ENCODE data around the gene ZMYND11.

The ZMYND11 gene

DNA sequence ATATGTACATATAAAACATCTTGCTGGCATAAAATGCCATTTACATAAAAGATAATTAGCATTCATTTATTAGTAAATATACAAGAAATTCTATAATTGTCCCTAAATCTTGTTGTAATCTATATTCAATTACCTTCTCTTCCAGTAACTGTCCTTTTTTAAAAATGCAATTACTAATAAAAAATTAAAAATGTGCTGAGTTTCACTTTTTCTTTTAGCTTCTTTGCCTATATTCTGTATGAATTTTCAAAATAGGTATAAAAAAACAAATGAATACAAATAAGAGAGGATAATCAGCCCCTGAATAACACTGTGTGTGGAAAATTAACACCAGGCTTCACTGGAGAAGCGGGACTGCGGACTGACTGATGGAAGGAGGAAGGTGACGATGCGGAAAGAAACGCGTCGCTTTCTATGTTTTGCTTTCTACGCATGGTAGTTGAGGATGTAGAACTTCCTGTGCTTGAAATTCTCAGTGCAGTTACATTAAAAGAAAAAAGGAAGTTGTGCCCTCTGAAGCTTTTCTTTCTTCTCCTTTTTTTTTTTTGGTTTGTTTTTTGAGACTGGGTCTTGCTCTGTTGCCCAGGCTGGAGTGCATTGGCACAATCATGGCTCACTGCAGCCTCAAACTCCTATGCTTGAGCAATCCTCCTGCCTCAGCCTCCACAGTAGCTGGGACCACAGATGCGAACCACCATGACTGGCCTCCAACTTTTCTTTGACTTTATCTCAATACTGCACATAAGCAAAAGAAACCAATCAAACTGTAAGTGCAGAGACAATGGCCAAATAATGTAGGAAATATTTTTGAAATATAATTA lies 7.4 kb upstream of the ZMYND11 start:
- peak in 2 of 11 experiments; percentile 61 to 65; a peak in 3 of 22 replicates for TF ChIP-seq Cebpa-rat (IDR thresholded peaks at IDR 0.05)
- no peak overlapping the region; a peak in 2 of 20 replicates for H3K4me3 ChIP-seq
- peaks cover 0 to 3% (median 0%) of the 10 kb centered on the region in 11 experiments; a peak in 1 of 22 replicates for H4K20me1 ChIP-seq
- peaks cover 0 to 30% (median under 1%) of the 10 kb centered on the region in 11 experiments; a peak in 8 of 22 replicates for H3K27me3 ChIP-seq
- H3K4me1 ChIP-seq: peaks cover 0 to 33% (median 17%) of the 10 kb centered on the region in 10 experiments; a peak in 15 of 20 replicates
- H3K36me3 ChIP-seq: no peaks in the 10 kb centered on the region
- peak overlapping the region in 10 of 11 experiments; percentile 45 to 68 (median 54); a peak in 18 of 22 replicates for H3K4me2 ChIP-seq
- H3K9me3 ChIP-seq (replicated peaks in 1 of 11): peaks cover 0 to 8% (median 1%) of the 10 kb centered on the region in 11 experiments; a peak in 6 of 22 replicates
- no peak overlapping the region for H3K9ac ChIP-seq
- H3K27ac ChIP-seq: peak overlapping the region in 3 of 11 experiments; percentile 17 to 48 (median 25); a peak in 2 of 22 replicates

DNA sequence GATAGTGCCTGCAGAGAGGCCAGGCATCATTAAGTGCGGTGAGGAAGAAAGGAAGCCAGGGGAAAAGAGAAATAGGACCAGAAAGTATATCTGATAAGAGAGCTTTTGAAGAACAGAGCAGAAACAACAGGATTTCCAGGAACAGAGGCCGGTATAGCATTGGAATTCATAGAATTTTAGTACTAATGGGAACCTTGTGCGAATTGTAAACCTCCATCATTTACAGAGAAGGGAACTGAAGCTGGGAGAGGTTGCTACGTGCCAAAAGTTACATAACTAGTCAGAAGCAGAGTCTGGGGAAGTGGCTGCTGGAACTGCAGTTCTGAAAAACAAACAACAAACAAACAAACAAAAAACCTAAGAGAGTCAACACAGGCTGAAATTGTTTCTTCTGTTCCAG lies 5.4 kb upstream of the ZMYND11 start:
- H3K36me3 ChIP-seq: no peaks in the 10 kb centered on the region
- H3K9me3 ChIP-seq (replicated peaks in 1 of 11): peaks cover 0 to 6% (median 0%) of the 10 kb centered on the region in 11 experiments; a peak in 2 of 22 replicates
- H3K4me3 ChIP-seq: no peak overlapping the region
- peaks cover 0 to 5% (median 0%) of the 10 kb centered on the region in 11 experiments; a peak in 1 of 22 replicates for H4K20me1 ChIP-seq
- H3K27me3 ChIP-seq: peaks cover 11 to 48% (median 15%) of the 10 kb centered on the region in 11 experiments; a peak in 16 of 22 replicates
- no peak overlapping the region for H3K9ac ChIP-seq
- TF ChIP-seq Cebpa-rat (IDR thresholded peaks at IDR 0.05): no peak
- H3K27ac ChIP-seq: no peak overlapping the region
- peak overlapping the region in 3 of 11 experiments; percentile 4 to 56 (median 36); a peak in 5 of 22 replicates for H3K4me2 ChIP-seq
- H3K4me1 ChIP-seq: peaks cover 13 to 41% (median 31%) of the 10 kb centered on the region in 10 experiments

DNA sequence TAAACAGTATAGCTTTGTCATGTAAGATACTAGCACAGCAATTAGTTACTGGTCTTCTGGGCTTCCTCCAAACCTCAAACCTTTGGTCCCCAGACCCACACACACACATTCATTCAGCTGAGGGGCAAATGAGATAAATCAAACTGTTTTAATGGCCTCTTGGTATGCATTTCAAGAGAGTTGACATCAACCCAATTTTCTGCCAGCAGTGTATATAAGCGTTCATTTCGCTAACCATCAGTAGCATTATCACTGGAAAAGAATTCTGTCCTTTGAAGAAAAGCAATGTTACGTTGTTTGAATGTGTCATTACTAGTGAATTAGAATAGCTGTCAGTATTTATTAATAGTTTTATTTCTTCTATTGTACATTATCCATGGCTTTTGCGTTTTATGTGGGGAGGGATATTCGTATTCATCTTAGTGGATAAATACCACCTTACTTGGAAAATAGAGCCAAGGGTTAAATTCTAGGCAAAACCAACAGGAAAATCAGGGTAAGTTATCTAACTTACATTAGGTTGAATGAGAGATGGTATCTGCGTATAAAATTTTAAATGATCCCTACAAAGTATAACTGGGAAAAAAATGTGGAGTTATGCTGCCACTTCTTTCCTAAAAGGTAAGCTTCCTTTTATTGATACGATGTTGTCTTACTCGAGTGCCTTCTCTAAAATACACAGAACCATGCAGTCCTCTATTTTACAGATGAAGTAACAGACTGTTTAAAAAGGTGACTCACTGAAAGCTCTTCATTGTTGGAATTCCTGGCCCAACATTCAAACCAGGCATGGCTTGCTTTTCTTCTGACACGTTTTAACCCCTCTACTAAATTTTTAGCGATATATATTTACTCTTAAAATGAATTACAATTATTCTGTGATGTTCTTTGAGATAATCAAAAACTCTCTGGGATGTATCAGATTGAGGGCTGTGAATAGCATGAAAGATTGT lies 2.0 kb upstream of the ZMYND11 start:
- no peak for TF ChIP-seq Cebpa-rat (IDR thresholded peaks at IDR 0.05)
- Histone ChIP-seq H4K20me1 (peaks cover 18 to 27% (median 21%) of the 10 kb centered on the region in 11 experiments; a peak in 21 of 22 replicates), H3K4me1 (peaks cover 19 to 34% (median 30%) of the 10 kb centered on the region in 10 experiments), H3K9me3 (replicated peaks in 1 of 11) (no peaks in the 10 kb centered on the region), H3K27me3 (peaks cover 11 to 40% (median 15%) of the 10 kb centered on the region in 11 experiments; a peak in 16 of 22 replicates), H3K9ac (no peak overlapping the region), H3K4me3 (peak overlapping the region in 3 of 10 experiments; percentile 72 to 83 (median 75); a peak in 3 of 20 replicates), H3K27ac (no peak overlapping the region), H3K4me2 (peak overlapping the region in 10 of 11 experiments; percentile 92 to 100 (median 96); a peak in 19 of 22 replicates), H3K36me3 (no peaks in the 10 kb centered on the region)

DNA sequence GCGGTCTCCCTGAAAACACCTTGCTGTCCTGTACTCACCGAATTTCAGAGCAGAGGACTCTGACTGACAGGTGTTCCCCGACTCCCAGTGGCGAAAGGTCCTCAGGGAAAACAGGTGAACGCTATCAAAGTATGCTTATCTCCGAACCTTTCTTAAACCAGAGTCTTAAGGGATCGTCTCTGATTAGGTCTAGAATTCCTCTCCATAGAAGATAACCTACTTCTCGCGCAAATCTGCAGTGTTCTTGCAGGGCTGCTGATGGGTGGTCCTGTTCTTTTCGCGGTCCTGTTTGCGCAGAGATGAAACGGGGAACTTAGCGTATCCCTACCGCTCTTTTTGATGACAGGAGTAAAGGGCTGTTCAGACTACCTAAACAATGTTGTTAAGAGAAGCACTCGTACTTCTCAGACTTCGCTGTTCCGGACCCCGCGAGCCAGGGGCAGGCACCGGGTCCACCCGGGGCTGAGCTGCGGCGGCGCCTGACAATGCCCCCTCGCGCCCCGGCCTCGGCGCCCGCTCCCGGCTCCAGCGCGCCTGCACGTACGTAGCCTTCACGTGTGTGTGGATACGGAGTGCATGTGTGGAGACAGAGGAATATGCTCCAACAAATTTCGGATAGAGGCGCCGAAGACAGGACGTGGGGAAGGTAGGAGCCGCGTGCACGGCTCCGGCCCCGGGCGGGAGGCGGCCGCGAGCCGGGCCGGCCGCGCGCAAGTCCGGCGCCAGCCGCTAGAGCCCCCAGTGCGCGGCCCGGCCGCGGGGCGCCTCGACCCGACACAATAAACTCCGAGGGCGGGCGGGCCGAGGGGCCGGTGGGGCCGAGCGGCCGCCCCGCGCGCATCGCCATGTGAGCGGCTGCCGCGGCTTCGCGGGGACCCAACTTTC lies 766 bp upstream of the ZMYND11 start:
- Histone ChIP-seq H3K4me3 (peak overlapping the region; percentile 72 to 87 (median 81)), H3K9ac (peak overlapping the region; percentile 96 to 100 (median 99)), H3K4me1 (peaks cover 19 to 33% (median 27%) of the 10 kb centered on the region in 10 experiments), H3K27ac (peak overlapping the region; percentile 96 to 99 (median 97)), H3K4me2 (peak overlapping the region; percentile 90 to 100 (median 95)), H3K27me3 (peaks cover 11 to 35% (median 15%) of the 10 kb centered on the region in 11 experiments; a peak in 16 of 22 replicates), H4K20me1 (peaks cover 30 to 40% (median 34%) of the 10 kb centered on the region in 11 experiments; a peak in 21 of 22 replicates), H3K9me3 (replicated peaks in 1 of 11) (no peaks in the 10 kb centered on the region), H3K36me3 (no peaks in the 10 kb centered on the region)
- TF ChIP-seq Cebpa-rat (IDR thresholded peaks at IDR 0.05): no peak

DNA sequence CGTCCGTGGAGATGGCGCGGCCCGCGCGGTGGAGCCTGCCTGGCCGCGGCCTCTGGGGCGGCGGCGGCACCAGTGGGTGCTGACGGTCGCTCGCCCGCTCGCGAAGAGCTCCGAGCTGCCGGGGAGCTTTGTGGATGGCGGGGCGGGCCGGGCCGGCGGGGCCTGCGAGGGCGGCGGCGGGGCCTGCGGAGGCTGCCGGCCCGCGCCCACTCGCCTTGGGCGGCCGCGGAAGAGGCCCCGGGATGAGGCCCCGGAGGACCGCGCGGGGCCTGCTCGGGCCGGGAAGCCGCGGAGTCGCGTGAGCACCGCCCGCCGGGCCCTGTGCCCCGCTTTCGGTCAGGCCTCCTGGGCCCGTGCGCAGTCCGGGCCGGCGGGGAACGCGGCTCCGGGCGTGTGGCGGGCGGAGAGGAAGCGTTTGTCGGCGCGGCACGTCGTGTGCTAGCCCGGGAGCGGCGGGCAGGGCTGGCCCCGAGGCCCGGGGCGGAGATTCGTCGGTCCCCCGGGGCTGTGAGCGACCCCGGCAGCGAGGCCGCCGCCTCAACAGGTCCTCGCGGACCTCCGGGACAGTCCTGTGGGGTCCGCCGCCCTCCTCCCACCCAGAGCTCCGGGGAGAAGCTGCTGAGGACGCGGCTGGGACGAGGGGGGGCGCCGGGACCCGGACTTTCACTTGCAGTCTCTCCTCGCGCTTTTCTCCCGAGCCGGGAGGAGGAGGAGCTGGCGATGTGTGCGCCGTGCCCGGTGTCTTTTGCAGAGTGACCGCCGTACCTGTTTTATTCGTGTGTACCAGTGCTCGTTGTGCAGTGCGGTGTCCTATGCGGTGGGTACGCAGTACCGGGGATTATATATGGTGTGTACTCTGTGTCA lies 578 bp downstream of the ZMYND11 start:
- peak overlapping the region; percentile 96 to 99 (median 97) for H3K27ac ChIP-seq

DNA sequence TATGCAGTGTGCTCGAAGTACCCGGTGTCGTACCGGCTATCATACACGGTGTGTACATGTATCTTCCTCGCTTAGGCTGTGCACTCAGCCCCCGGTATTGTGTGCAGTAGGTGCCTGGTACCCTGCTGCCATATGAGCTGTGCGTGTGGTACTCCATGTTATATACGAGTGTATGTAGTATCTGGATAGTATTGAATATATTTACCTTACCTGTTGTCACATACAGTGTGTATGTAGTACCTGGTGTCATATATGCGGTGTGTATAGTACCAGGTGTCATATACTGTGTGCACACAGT lies 1.2 kb downstream of the ZMYND11 start:
- H3K4me1 ChIP-seq: peaks cover 16 to 32% (median 22%) of the 10 kb centered on the region in 10 experiments
- no peaks in the 10 kb centered on the region for H3K9me3 ChIP-seq (replicated peaks in 1 of 11)
- H3K4me3 ChIP-seq: peak overlapping the region; percentile 72 to 87 (median 81)
- H3K9ac ChIP-seq: peak overlapping the region; percentile 96 to 100 (median 99)
- peak overlapping the region; percentile 96 to 99 (median 97); a peak in 21 of 22 replicates for H3K27ac ChIP-seq
- H4K20me1 ChIP-seq: peaks cover 38 to 58% (median 53%) of the 10 kb centered on the region in 11 experiments
- TF ChIP-seq Cebpa-rat (IDR thresholded peaks at IDR 0.05): no peak
- H3K4me2 ChIP-seq: peak overlapping the region; percentile 75 to 99 (median 95)
- no peaks in the 10 kb centered on the region for H3K36me3 ChIP-seq
- H3K27me3 ChIP-seq: peaks cover 11 to 29% (median 15%) of the 10 kb centered on the region in 11 experiments; a peak in 16 of 22 replicates

More for the DNA sequence above, 578 bp downstream of the ZMYND11 start:
- H3K27me3 ChIP-seq: peaks cover 11 to 33% (median 15%) of the 10 kb centered on the region in 11 experiments; a peak in 16 of 22 replicates
- peak overlapping the region; percentile 75 to 99 (median 95) for H3K4me2 ChIP-seq
- peak overlapping the region; percentile 96 to 100 (median 99) for H3K9ac ChIP-seq
- H3K4me1 ChIP-seq: peaks cover 16 to 32% (median 22%) of the 10 kb centered on the region in 10 experiments
- H3K9me3 ChIP-seq (replicated peaks in 1 of 11): no peaks in the 10 kb centered on the region
- H3K36me3 ChIP-seq: no peaks in the 10 kb centered on the region
- H3K4me3 ChIP-seq: peak overlapping the region; percentile 72 to 87 (median 81)
- peaks cover 38 to 52% (median 47%) of the 10 kb centered on the region in 11 experiments for H4K20me1 ChIP-seq
- TF ChIP-seq Cebpa-rat (IDR thresholded peaks at IDR 0.05): no peak

DNA sequence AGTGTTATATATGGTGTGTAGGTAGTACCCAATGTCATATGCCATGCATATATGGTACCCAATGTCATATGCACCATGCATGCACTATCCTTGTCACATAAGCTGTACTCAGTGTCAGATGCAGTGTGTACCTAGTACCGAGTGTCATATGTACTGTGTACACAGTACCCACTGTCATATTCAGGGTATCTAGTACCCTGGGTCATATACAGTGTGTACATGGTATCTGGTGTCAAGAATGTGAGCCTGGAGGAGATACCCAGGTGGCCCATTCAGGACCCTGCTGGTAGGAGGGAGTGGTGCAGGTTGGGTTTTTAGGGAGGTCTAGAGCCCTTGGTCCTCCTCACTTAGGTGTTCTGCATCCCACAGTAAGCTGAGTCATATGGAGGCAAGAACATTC lies 1.8 kb downstream of the ZMYND11 start:
- Histone ChIP-seq H3K4me3 (peak overlapping the region in 5 of 10 experiments; percentile 75 to 82 (median 81); a peak in 7 of 20 replicates), H3K27ac (no peak overlapping the region)

More for the DNA sequence above, 1.8 kb downstream of the ZMYND11 start:
- H3K4me2 ChIP-seq: peak overlapping the region; percentile 75 to 99 (median 95)
- TF ChIP-seq Cebpa-rat (IDR thresholded peaks at IDR 0.05): no peak
- peaks cover 11 to 25% (median 15%) of the 10 kb centered on the region in 11 experiments; a peak in 16 of 22 replicates for H3K27me3 ChIP-seq
- H4K20me1 ChIP-seq: peaks cover 41 to 64% (median 59%) of the 10 kb centered on the region in 11 experiments
- H3K9ac ChIP-seq: no peak overlapping the region; a peak in 2 of 22 replicates
- H3K4me1 ChIP-seq: peaks cover 16 to 32% (median 22%) of the 10 kb centered on the region in 10 experiments
- no peaks in the 10 kb centered on the region for H3K9me3 ChIP-seq (replicated peaks in 1 of 11)
- H3K36me3 ChIP-seq: no peaks in the 10 kb centered on the region

Data from BLaER1 treated with 17β-estradiol and CSF1 and Interleukin-3, amounts not matched to agents 10 nM and 100 nM (cell line).